Measurements from ENCODE around the gene PRR14L.

The PRR14L gene

DNA sequence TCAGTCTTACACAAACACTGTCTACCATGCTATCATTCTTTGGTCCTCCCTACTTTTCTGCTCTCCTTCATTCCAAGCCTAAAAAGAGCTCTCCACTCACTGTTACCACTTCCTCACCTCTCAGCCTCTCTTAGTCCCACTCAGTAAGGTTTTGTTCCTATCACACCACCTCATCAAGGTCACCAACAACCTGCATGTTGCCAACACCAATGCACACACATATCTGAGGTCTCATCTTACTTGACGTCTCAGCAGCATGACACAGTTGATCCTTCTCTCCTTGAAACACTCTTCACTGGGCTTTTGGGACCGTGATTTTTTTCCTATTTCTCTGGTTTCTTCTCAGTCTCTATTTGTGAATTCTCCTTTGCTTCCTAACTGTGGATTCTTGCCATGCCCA lies 96.0 kb downstream of the PRR14L start:
- no peak overlapping the region for H3K9ac ChIP-seq (ENCODE audit: low read depth, low read length)
- H3K4me3 ChIP-seq (ENCODE audit: low read length) = no peak overlapping the region
- peaks cover 13% of the 10 kb centered on the region for H3K36me3 ChIP-seq (ENCODE audit: insufficient read depth, low read length)
- no peak overlapping the region for H3K27ac ChIP-seq (ENCODE audit: low read depth, low read length)
- no peaks in the 10 kb centered on the region for H3K9me3 ChIP-seq (ENCODE audit: insufficient read depth, low read depth, low read length)
- WGBS = 91% methylated on average over 2 of the region's 2 CpGs
- no peaks in the 10 kb centered on the region for H3K27me3 ChIP-seq (ENCODE audit: insufficient read depth, low read length)
- no peaks in the 10 kb centered on the region for H3K4me1 ChIP-seq (ENCODE audit: insufficient read depth, low read length)

- no peak overlapping the region for H3K27ac ChIP-seq (ENCODE audit: low read depth, low read length)
Observed at GRCh38 chr22:31652911-31653684, 96.8 kb downstream of the PRR14L start.

GRCh38 chr22:31652088-31652487 lies 97.8 kb downstream of the PRR14L start:
- H3K4me3 ChIP-seq (ENCODE audit: low read length) = no peak overlapping the region
- H3K27me3 ChIP-seq (ENCODE audit: insufficient read depth, low read length) = no peaks in the 10 kb centered on the region
- H3K4me1 ChIP-seq (ENCODE audit: insufficient read depth, low read length) = peaks cover 10% of the 10 kb centered on the region
- H3K27ac ChIP-seq (ENCODE audit: low read depth, low read length) = no peak overlapping the region
- H3K9ac ChIP-seq (ENCODE audit: low read depth, low read length) = no peak overlapping the region
- H3K36me3 ChIP-seq (ENCODE audit: insufficient read depth, low read length) = peaks cover 27% of the 10 kb centered on the region
- WGBS = 88% methylated on average over 8 of the region's 9 CpGs
- no peaks in the 10 kb centered on the region for H3K9me3 ChIP-seq (ENCODE audit: insufficient read depth, low read depth, low read length)

More at GRCh38 chr22:31652911-31653684, 96.8 kb downstream of the PRR14L start:
- no peaks in the 10 kb centered on the region for H3K9me3 ChIP-seq (ENCODE audit: insufficient read depth, low read depth, low read length)
- H3K36me3 ChIP-seq (ENCODE audit: insufficient read depth, low read length) = peaks cover 18% of the 10 kb centered on the region
- H3K9ac ChIP-seq (ENCODE audit: low read depth, low read length) = no peak overlapping the region
- no peak overlapping the region for H3K4me3 ChIP-seq (ENCODE audit: low read length)
- H3K27me3 ChIP-seq (ENCODE audit: insufficient read depth, low read length) = no peaks in the 10 kb centered on the region
- H3K4me1 ChIP-seq (ENCODE audit: insufficient read depth, low read length) = no peaks in the 10 kb centered on the region
- WGBS = 96% methylated on average over 8 of the region's 9 CpGs

DNA sequence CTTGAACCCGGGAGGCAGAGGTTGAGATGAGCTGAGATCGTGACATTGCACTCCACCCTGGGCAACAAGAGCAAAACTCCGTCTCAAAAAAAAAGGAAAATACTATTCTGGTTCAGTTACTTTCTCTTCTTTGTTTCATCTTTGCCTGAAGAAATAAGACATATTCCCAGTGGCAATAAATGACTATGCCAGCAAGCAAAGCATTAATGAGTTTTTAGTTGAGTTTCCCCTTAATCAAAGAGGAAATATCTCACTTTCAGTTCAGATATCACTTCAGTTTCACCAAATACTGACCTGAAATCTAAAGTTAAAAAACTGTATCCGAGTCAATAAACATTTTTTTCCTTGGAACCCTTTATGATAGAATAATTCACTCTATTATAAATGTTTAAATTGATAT lies 98.3 kb downstream of the PRR14L start:
- Histone ChIP-seq H3K9ac (ENCODE audit: low read depth, low read length) (no peak overlapping the region), H3K4me1 (ENCODE audit: insufficient read depth, low read length) (peaks cover 14% of the 10 kb centered on the region), H3K36me3 (ENCODE audit: insufficient read depth, low read length) (peaks cover 31% of the 10 kb centered on the region), H3K9me3 (ENCODE audit: insufficient read depth, low read depth, low read length) (no peaks in the 10 kb centered on the region), H3K27me3 (ENCODE audit: insufficient read depth, low read length) (no peaks in the 10 kb centered on the region), H3K4me3 (ENCODE audit: low read length) (no peak overlapping the region), H3K27ac (ENCODE audit: low read depth, low read length) (no peak overlapping the region; the same call in 1 of the 2 replicates)
- WGBS = 87% methylated on average over 3 of the region's 4 CpGs

GRCh38 chr22:31650391-31650790 lies 99.5 kb downstream of the PRR14L start:
- H3K4me3 ChIP-seq (ENCODE audit: low read length) = no peak overlapping the region
- H3K36me3 ChIP-seq (ENCODE audit: insufficient read depth, low read length) = peaks cover 37% of the 10 kb centered on the region

DNA sequence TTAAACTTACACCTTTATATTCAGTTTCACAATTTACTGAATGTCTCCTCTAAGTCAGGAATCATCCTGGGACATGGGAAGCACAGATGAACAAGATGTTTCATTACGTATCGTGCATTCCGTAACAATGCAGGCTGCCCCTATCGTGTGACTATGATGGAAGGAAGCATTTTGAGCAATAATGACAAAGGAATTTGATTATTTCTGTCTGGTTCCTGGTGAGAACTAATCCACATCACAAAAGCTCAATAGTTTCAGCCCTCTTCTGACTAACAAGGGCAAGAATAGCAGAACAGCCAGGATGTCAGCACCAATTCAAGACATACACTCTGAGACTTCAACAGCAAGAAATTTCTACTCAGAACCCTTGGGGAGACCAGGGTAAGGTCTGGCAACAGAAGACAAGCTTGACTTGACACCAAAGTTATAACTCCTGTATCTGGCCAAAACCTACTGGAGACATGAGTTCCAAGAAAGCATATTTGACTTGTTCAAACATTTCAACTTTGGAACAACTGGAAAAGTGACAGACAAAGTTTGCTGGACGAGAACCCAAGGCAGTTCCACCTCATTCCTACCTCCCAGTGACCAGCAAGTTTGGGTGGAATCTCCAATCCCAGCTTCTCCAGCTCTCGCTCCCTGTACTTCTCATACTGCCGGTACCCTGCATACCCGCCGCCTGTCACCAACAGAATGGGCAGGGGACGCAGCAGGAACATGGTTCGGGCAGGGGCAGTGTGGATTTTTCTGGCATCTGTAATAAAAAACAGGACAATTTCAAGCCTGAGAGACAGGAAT lies 102.2 kb downstream of the PRR14L start:
- Histone ChIP-seq H3K4me3 (ENCODE audit: low read length) (no peak overlapping the region), H3K27ac (ENCODE audit: low read depth, low read length) (peak overlapping the region; percentile 84; the same call in 1 of the 2 replicates), H3K27me3 (ENCODE audit: insufficient read depth, low read length) (no peaks in the 10 kb centered on the region), H3K9me3 (ENCODE audit: insufficient read depth, low read depth, low read length) (no peaks in the 10 kb centered on the region), H3K4me1 (ENCODE audit: insufficient read depth, low read length) (peaks cover 15% of the 10 kb centered on the region), H3K36me3 (ENCODE audit: insufficient read depth, low read length) (peaks cover 53% of the 10 kb centered on the region), H3K9ac (ENCODE audit: low read depth, low read length) (no peak overlapping the region; the same call in 1 of the 2 replicates)
- 84% methylated on average over 11 of the region's 11 CpGs for WGBS

More at GRCh38 chr22:31650391-31650790, 99.5 kb downstream of the PRR14L start:
- Histone ChIP-seq H3K9ac (ENCODE audit: low read depth, low read length) (no peak overlapping the region), H3K9me3 (ENCODE audit: insufficient read depth, low read depth, low read length) (no peaks in the 10 kb centered on the region), H3K4me1 (ENCODE audit: insufficient read depth, low read length) (peaks cover 15% of the 10 kb centered on the region), H3K27ac (ENCODE audit: low read depth, low read length) (no peak overlapping the region), H3K27me3 (ENCODE audit: insufficient read depth, low read length) (no peaks in the 10 kb centered on the region)
- 88% methylated on average over 6 of the region's 6 CpGs for WGBS

DNA sequence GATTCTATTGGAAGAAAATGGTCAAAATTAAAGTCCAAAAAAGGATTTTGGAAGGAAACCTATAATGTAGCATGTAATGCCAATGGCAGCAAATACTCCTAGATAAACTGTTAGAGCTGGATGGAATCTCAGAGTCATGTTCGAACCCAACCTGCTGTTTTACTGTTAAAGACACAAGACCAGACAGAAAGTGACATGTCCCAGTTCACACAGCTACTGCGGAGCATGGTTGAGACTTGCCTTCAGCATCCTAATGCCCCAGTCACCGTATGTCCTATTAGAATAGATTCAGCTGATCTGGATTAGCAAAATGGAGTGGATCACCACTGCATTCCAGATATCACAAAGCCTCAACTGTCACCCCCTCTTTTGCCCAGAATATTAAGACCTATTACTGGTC lies 102.9 kb downstream of the PRR14L start:
- Histone ChIP-seq H3K4me3 (ENCODE audit: low read length) (no peak overlapping the region), H3K27ac (ENCODE audit: low read depth, low read length) (peak overlapping the region; percentile 84; the same call in 1 of the 2 replicates), H3K27me3 (ENCODE audit: insufficient read depth, low read length) (no peaks in the 10 kb centered on the region), H3K9me3 (ENCODE audit: insufficient read depth, low read depth, low read length) (no peaks in the 10 kb centered on the region), H3K9ac (ENCODE audit: low read depth, low read length) (no peak overlapping the region; the same call in 1 of the 2 replicates), H3K36me3 (ENCODE audit: insufficient read depth, low read length) (peaks cover 53% of the 10 kb centered on the region), H3K4me1 (ENCODE audit: insufficient read depth, low read length) (peaks cover 15% of the 10 kb centered on the region)
- WGBS = 92% methylated on average over 3 of the region's 3 CpGs

DNA sequence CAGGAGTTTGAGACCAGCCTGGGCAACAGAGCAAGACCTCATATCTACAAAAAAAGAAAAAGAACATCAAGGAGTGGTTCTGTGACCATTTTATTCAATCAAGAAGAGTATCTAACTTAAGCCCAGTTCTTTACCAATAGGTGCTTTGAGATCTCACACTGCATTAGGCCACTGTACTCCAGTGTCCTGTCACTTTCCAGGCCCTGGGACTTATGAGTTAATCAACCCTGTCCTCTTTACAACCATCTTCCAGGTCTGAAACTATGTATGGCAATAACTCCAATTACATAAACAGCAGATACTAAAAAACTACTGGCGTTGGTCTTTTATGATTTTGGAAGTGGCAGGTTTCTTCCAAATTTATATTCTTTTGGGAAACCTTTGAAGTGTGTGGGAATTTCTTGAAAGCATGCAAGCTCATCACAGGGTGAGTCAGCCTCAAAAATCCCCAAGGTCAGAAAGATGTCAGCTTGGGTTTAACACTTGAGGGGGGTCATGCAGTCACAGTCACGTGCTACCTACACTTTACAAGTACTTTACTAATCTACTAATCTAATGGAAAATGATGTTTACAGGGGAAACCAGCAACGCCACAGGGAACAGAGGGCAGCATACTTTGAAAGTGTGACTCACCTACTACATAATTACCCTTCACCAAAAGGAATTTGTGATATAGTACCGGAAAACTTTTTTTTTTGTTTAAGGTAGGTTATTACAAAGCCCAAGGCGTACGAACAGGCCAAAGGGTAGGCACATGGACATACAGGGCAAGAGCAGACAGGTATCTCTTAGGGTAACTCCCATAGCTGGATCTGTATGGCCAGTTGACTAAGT lies 103.5 kb downstream of the PRR14L start:
- no peaks in the 10 kb centered on the region for H3K27me3 ChIP-seq (ENCODE audit: insufficient read depth, low read length)
- no peak overlapping the region for H3K4me3 ChIP-seq (ENCODE audit: low read length)
- H3K9me3 ChIP-seq (ENCODE audit: insufficient read depth, low read depth, low read length) = no peaks in the 10 kb centered on the region
- H3K36me3 ChIP-seq (ENCODE audit: insufficient read depth, low read length) = peaks cover 56% of the 10 kb centered on the region
- H3K4me1 ChIP-seq (ENCODE audit: insufficient read depth, low read length) = peaks cover 15% of the 10 kb centered on the region
- WGBS = 80% methylated on average over 4 of the region's 6 CpGs
- H3K27ac ChIP-seq (ENCODE audit: low read depth, low read length) = peak overlapping the region; percentile 84; the same call in 1 of the 2 replicates
- no peak overlapping the region; the same call in 1 of the 2 replicates for H3K9ac ChIP-seq (ENCODE audit: low read depth, low read length)

- Histone ChIP-seq H3K36me3 (ENCODE audit: insufficient read depth, low read length) (peaks cover 13% of the 10 kb centered on the region; the same call in 1 of the 2 replicates), H3K9ac (ENCODE audit: low read depth, low read length) (no peak overlapping the region), H3K4me3 (ENCODE audit: low read length) (no peak overlapping the region), H3K27me3 (ENCODE audit: insufficient read depth, low read length) (no peaks in the 10 kb centered on the region), H3K4me1 (ENCODE audit: insufficient read depth, low read length) (no peaks in the 10 kb centered on the region; the same call in 1 of the 2 replicates), H3K9me3 (ENCODE audit: insufficient read depth, low read depth, low read length) (no peaks in the 10 kb centered on the region), H3K27ac (ENCODE audit: low read depth, low read length) (no peak overlapping the region)
- 94% methylated on average over 4 of the region's 4 CpGs for WGBS
Observed at GRCh38 chr22:31639436-31640039, 110.4 kb downstream of the PRR14L start.

DNA sequence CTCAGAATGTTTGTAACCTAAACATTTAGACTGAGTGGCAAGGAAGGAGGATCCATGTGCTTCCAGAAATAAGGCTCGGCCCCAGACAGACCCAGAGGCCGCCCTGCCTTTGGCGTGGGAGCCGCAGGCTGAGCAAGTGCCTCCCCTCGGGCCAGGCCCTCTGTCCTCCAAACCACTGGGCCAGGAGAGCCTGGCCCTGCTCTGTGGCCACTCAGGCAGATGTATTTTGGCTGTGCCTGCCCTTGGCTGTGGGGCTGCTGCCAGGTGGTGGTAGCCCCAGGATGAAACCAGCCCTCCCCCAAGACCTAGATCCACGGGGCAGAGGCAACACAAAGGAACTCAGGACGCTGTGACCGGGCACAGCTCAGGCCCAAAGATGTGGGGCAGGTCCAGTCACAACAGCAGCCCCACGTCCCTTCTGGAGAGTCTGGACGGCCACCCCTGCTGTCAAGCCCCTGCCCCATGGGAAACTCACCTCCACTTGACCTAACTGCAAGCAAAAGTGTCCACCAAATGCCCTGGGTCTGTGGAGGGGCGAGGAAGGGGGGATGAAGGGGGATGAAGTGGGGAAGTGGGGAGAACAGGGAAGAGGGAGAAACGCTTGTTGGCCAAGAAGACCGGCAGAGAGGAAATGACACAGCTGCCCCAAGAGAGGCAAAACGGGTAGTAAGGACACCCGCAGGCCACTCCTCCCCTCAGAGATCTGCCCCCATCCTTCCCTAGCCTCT lies 111.9 kb downstream of the PRR14L start:
- Histone ChIP-seq H3K9me3 (ENCODE audit: insufficient read depth, low read depth, low read length) (no peaks in the 10 kb centered on the region), H3K4me3 (ENCODE audit: low read length) (no peak overlapping the region), H3K27me3 (ENCODE audit: insufficient read depth, low read length) (no peaks in the 10 kb centered on the region), H3K36me3 (ENCODE audit: insufficient read depth, low read length) (peaks cover 7% of the 10 kb centered on the region; the same call in 1 of the 2 replicates), H3K9ac (ENCODE audit: low read depth, low read length) (no peak overlapping the region), H3K27ac (ENCODE audit: low read depth, low read length) (peak overlapping the region; percentile 1; the same call in 1 of the 2 replicates), H3K4me1 (ENCODE audit: insufficient read depth, low read length) (no peaks in the 10 kb centered on the region; the same call in 1 of the 2 replicates)
- 90% methylated on average over 15 of the region's 15 CpGs for WGBS
